NCI-H446 treated with DMSO at 0.1 percent for 48 hours (cell line): ENCODE measurements around the gene SLC30A7.
"Not testable (repeated sequence)": the region's sequence is repeated elsewhere in the genome, so short reads cannot be mapped to it uniquely, and the experiment has no call there.

Experiments
- DNase-seq: peaks from one replicate; lab custom pipeline; 2025; lab: John Stamatoyannopoulos, UW

Gene SLC30A7

GRCh38 chr1:100889869-100890482 is 5.9 kb upstream of the SLC30A7 start:
- not testable (repeated sequence) for DNase-seq

GRCh38 chr1:100891380-100891779 is 4.5 kb upstream of the SLC30A7 start:
- DNase-seq: no peak

- no peak for DNase-seq
Measured at GRCh38 chr1:100892554-100892953, 3.3 kb upstream of the SLC30A7 start.

- no peak for DNase-seq
Measured at GRCh38 chr1:100893718-100894117, 2.2 kb upstream of the SLC30A7 start.

GRCh38 chr1:100894603-100895539 is 1.0 kb upstream of the SLC30A7 start, which contains the start of gene EXTL2:
Gene EXTL2, minus strand, starts transcription at chr1:100894842. Its CDS starts 6,085 bp downstream, at chr1:100888757.
- DNase-seq: peak; percentile 81

GRCh38 chr1:100896481-100896982 is 642 bp downstream of the SLC30A7 start:
- DNase-seq: peak; percentile 16

- DNase-seq: no peak
Measured at GRCh38 chr1:100902365-100902764, 6.5 kb downstream of the SLC30A7 start.

GRCh38 chr1:100903777-100904176 is 7.9 kb downstream of the SLC30A7 start:
- DNase-seq: no peak

GRCh38 chr1:100904528-100904927 is 8.6 kb downstream of the SLC30A7 start:
- no peak for DNase-seq

- DNase-seq: no peak
Measured at GRCh38 chr1:100905181-100905580, 9.3 kb downstream of the SLC30A7 start.

- DNase-seq: no peak
Measured at GRCh38 chr1:100907887-100908286, 12.0 kb downstream of the SLC30A7 start.

- no peak for DNase-seq
Measured at GRCh38 chr1:100909018-100909417, 13.1 kb downstream of the SLC30A7 start.

GRCh38 chr1:100912019-100912418 is 16.1 kb downstream of the SLC30A7 start:
- DNase-seq: no peak

GRCh38 chr1:100921110-100921706 is 25.3 kb downstream of the SLC30A7 start:
- DNase-seq: peak; percentile 24

- no peak for DNase-seq
Measured at GRCh38 chr1:100924212-100924611, 28.3 kb downstream of the SLC30A7 start.

- no peak for DNase-seq
Measured at GRCh38 chr1:100924991-100925390, 29.1 kb downstream of the SLC30A7 start.

- no peak for DNase-seq
Measured at GRCh38 chr1:100926240-100926639, 30.4 kb downstream of the SLC30A7 start.

GRCh38 chr1:100927276-100927675 is 31.4 kb downstream of the SLC30A7 start:
- DNase-seq: no peak

- DNase-seq: no peak
Measured at GRCh38 chr1:100928128-100928527, 32.2 kb downstream of the SLC30A7 start.

GRCh38 chr1:100930494-100930893 is 34.6 kb downstream of the SLC30A7 start:
- DNase-seq: no peak

- DNase-seq: no peak
Measured at GRCh38 chr1:100931716-100932115, 35.8 kb downstream of the SLC30A7 start.

- DNase-seq: not testable (repeated sequence)
Measured at GRCh38 chr1:100933555-100933954, 37.7 kb downstream of the SLC30A7 start.
